ENCODE measurements around the gene CD58. TPM values are rescaled to one million over a fixed set of nuclear protein-coding genes. Genes with fewer than 3 reads are reported as not detected.
"Not testable (repeated sequence)": the region's sequence is repeated elsewhere in the genome, so short reads cannot be mapped to it uniquely, and the experiment has no call there.

The CD58 gene
- total RNA-seq, result 40.6 and 40.9 TPM in 2 replicates

GRCh38 chr1:116570358-116571214, at the start of gene CD58:
CD58 (minus strand) TSS chr1:116571026; CDS start chr1:116570972, 54 bp downstream.
- DNase-seq (ENCODE audit: low spot score), result peak; percentile 78
- H3K27me3 Mint-ChIP-seq (ENCODE audit: low read depth), result no peaks in the 10 kb centered on the region
- H3K9me3 Mint-ChIP-seq, result no peaks in the 10 kb centered on the region
- H3K36me3 Mint-ChIP-seq (ENCODE audit: low read depth), result peaks cover 39% of the 10 kb centered on the region
- peak within 1 kb of the TSS; percentile 97 for H3K4me3 Mint-ChIP-seq (ENCODE audit: low read depth)
- peaks cover 65% of the 10 kb centered on the region for H3K4me1 Mint-ChIP-seq (ENCODE audit: low read depth)
- H3K27ac Mint-ChIP-seq, result peak within 1 kb of the TSS; percentile 91
- intact Hi-C loops (cut with micrococcal nuclease), result loop anchor here (10.0 kb wide), 1 partner anchor 164 kb away; no protein-coding TSS in a partner anchor

GRCh38 chr1:116620392-116620791, 49.6 kb upstream of the CD58 start:
- H3K27me3 Mint-ChIP-seq (ENCODE audit: low read depth); H3K27ac Mint-ChIP-seq; H3K4me1 Mint-ChIP-seq (ENCODE audit: low read depth); H3K9me3 Mint-ChIP-seq; H3K36me3 Mint-ChIP-seq (ENCODE audit: low read depth); H3K4me3 Mint-ChIP-seq (ENCODE audit: low read depth); DNase-seq (ENCODE audit: low spot score); intact Hi-C loops (cut with micrococcal nuclease): not testable (repeated sequence)

GRCh38 chr1:116619106-116619505, 48.3 kb upstream of the CD58 start:
- H3K4me1 Mint-ChIP-seq (ENCODE audit: low read depth); H3K27me3 Mint-ChIP-seq (ENCODE audit: low read depth); DNase-seq (ENCODE audit: low spot score); intact Hi-C loops (cut with micrococcal nuclease); H3K27ac Mint-ChIP-seq; H3K9me3 Mint-ChIP-seq; H3K36me3 Mint-ChIP-seq (ENCODE audit: low read depth); H3K4me3 Mint-ChIP-seq (ENCODE audit: low read depth): not testable (repeated sequence)

GRCh38 chr1:116617808-116618207, 47.0 kb upstream of the CD58 start:
- not testable (repeated sequence) for H3K27me3 Mint-ChIP-seq (ENCODE audit: low read depth); H3K27ac Mint-ChIP-seq; H3K4me3 Mint-ChIP-seq (ENCODE audit: low read depth)

GRCh38 chr1:116613825-116614224, 43.0 kb upstream of the CD58 start:
- H3K9me3 Mint-ChIP-seq; H3K4me3 Mint-ChIP-seq (ENCODE audit: low read depth); intact Hi-C loops (cut with micrococcal nuclease); H3K36me3 Mint-ChIP-seq (ENCODE audit: low read depth); H3K27me3 Mint-ChIP-seq (ENCODE audit: low read depth); H3K27ac Mint-ChIP-seq; DNase-seq (ENCODE audit: low spot score): not testable (repeated sequence)
- peaks cover 15% of the 10 kb centered on the region for H3K4me1 Mint-ChIP-seq (ENCODE audit: low read depth)

More at GRCh38 chr1:116617808-116618207, 47.0 kb upstream of the CD58 start:
- DNase-seq (ENCODE audit: low spot score); H3K36me3 Mint-ChIP-seq (ENCODE audit: low read depth); intact Hi-C loops (cut with micrococcal nuclease); H3K9me3 Mint-ChIP-seq; H3K4me1 Mint-ChIP-seq (ENCODE audit: low read depth): not testable (repeated sequence)

- intact Hi-C loops (cut with micrococcal nuclease), result not testable (repeated sequence)
- peak overlapping the region; percentile 72 for H3K27ac Mint-ChIP-seq
These were observed 39.1 kb upstream of the CD58 start for GRCh38 chr1:116609801-116610371.

GRCh38 chr1:116608841-116609240, 38.0 kb upstream of the CD58 start:
- H3K27ac Mint-ChIP-seq, result peak overlapping the region; percentile 84
- DNase-seq (ENCODE audit: low spot score); intact Hi-C loops (cut with micrococcal nuclease); H3K9me3 Mint-ChIP-seq; H3K4me3 Mint-ChIP-seq (ENCODE audit: low read depth); H3K36me3 Mint-ChIP-seq (ENCODE audit: low read depth); H3K27me3 Mint-ChIP-seq (ENCODE audit: low read depth): not testable (repeated sequence)
- H3K4me1 Mint-ChIP-seq (ENCODE audit: low read depth), result peaks cover 30% of the 10 kb centered on the region

More at GRCh38 chr1:116609801-116610371, 39.1 kb upstream of the CD58 start:
- not testable (repeated sequence) for DNase-seq (ENCODE audit: low spot score); H3K27me3 Mint-ChIP-seq (ENCODE audit: low read depth); H3K9me3 Mint-ChIP-seq; H3K4me3 Mint-ChIP-seq (ENCODE audit: low read depth); H3K36me3 Mint-ChIP-seq (ENCODE audit: low read depth)
- peaks cover 30% of the 10 kb centered on the region for H3K4me1 Mint-ChIP-seq (ENCODE audit: low read depth)

GRCh38 chr1:116608151-116608550, 37.3 kb upstream of the CD58 start:
- H3K9me3 Mint-ChIP-seq; DNase-seq (ENCODE audit: low spot score); intact Hi-C loops (cut with micrococcal nuclease); H3K4me3 Mint-ChIP-seq (ENCODE audit: low read depth); H3K36me3 Mint-ChIP-seq (ENCODE audit: low read depth); H3K27me3 Mint-ChIP-seq (ENCODE audit: low read depth): not testable (repeated sequence)
- H3K27ac Mint-ChIP-seq, result peak overlapping the region; percentile 62
- peaks cover 30% of the 10 kb centered on the region for H3K4me1 Mint-ChIP-seq (ENCODE audit: low read depth)

- H3K27ac Mint-ChIP-seq; DNase-seq (ENCODE audit: low spot score); intact Hi-C loops (cut with micrococcal nuclease); H3K4me3 Mint-ChIP-seq (ENCODE audit: low read depth); H3K27me3 Mint-ChIP-seq (ENCODE audit: low read depth); H3K9me3 Mint-ChIP-seq; H3K36me3 Mint-ChIP-seq (ENCODE audit: low read depth): not testable (repeated sequence)
- H3K4me1 Mint-ChIP-seq (ENCODE audit: low read depth), result peaks cover 30% of the 10 kb centered on the region
These were observed 36.6 kb upstream of the CD58 start for GRCh38 chr1:116607463-116607862.

GRCh38 chr1:116606067-116606466, 35.2 kb upstream of the CD58 start:
- H3K9me3 Mint-ChIP-seq; H3K27ac Mint-ChIP-seq; DNase-seq (ENCODE audit: low spot score); intact Hi-C loops (cut with micrococcal nuclease); H3K4me3 Mint-ChIP-seq (ENCODE audit: low read depth); H3K36me3 Mint-ChIP-seq (ENCODE audit: low read depth); H3K27me3 Mint-ChIP-seq (ENCODE audit: low read depth): not testable (repeated sequence)
- peaks cover 30% of the 10 kb centered on the region for H3K4me1 Mint-ChIP-seq (ENCODE audit: low read depth)

GRCh38 chr1:116605315-116605714, 34.5 kb upstream of the CD58 start:
- Mint-ChIP-seq H3K27ac (no peak overlapping the region), H3K27me3 (ENCODE audit: low read depth) (no peaks in the 10 kb centered on the region), H3K4me1 (ENCODE audit: low read depth) (peaks cover 26% of the 10 kb centered on the region), H3K9me3 (no peaks in the 10 kb centered on the region), H3K36me3 (ENCODE audit: low read depth) (no peaks in the 10 kb centered on the region), H3K4me3 (ENCODE audit: low read depth) (no peak overlapping the region)
- intact Hi-C loops (cut with micrococcal nuclease), result no loop called here
- no peak for DNase-seq (ENCODE audit: low spot score)

GRCh38 chr1:116604408-116604807, 33.6 kb upstream of the CD58 start:
- H3K4me3 Mint-ChIP-seq (ENCODE audit: low read depth); H3K27me3 Mint-ChIP-seq (ENCODE audit: low read depth); H3K27ac Mint-ChIP-seq; intact Hi-C loops (cut with micrococcal nuclease); H3K9me3 Mint-ChIP-seq; DNase-seq (ENCODE audit: low spot score); H3K36me3 Mint-ChIP-seq (ENCODE audit: low read depth): not testable (repeated sequence)
- H3K4me1 Mint-ChIP-seq (ENCODE audit: low read depth), result peaks cover 17% of the 10 kb centered on the region

- H3K27ac Mint-ChIP-seq; H3K9me3 Mint-ChIP-seq; intact Hi-C loops (cut with micrococcal nuclease); H3K27me3 Mint-ChIP-seq (ENCODE audit: low read depth); H3K36me3 Mint-ChIP-seq (ENCODE audit: low read depth); DNase-seq (ENCODE audit: low spot score); H3K4me3 Mint-ChIP-seq (ENCODE audit: low read depth): not testable (repeated sequence)
- peaks cover 14% of the 10 kb centered on the region for H3K4me1 Mint-ChIP-seq (ENCODE audit: low read depth)
These were observed 32.8 kb upstream of the CD58 start for GRCh38 chr1:116603646-116604045.
